Right atrium auricular region (tissue), 2 donors: Measurements from ENCODE around the gene PPM1N. TPM values are rescaled to one million over a fixed set of nuclear protein-coding genes. Genes with fewer than 3 reads are reported as not detected.

ENCODE experiments used
- DNase-seq: peaks from one replicate; pipeline ENCODE4 v3.0.0-alpha.2; 2019; ENCODE audit warnings: low spot score
- H3K27ac ChIP-seq, 2 donors: fragments of 200-600 bp; sonication (generic); 1 replicate in 1 of 2; 2 replicates in 1 of 2; pipeline ENCODE4 v1.5.1; 2016 to 2019
- H3K27me3 ChIP-seq, 2 donors: fragments of 200-600 bp; sonication (generic); one replicate each; pipeline versions ENCODE4 v1.5.1 to v1.6.0; 2017 to 2019
- H3K36me3 ChIP-seq: fragments of 200-600 bp; sonication (generic); one replicate; pipeline ENCODE4 v1.5.1; 2016
- H3K4me1 ChIP-seq, 2 donors: fragments of 200-600 bp; sonication (generic); one replicate each; pipeline versions ENCODE4 v1.5.1 to v1.6.0; 2017 to 2019
- H3K4me3 ChIP-seq, 2 donors: fragments of 200-600 bp; sonication (generic); 1 replicate in 1 of 2; 2 replicates in 1 of 2; pipeline ENCODE4 v1.5.1; 2017 to 2019; ENCODE audit warnings: mild to moderate bottlenecking in 1 of 2, moderate library complexity in 1 of 2
- H3K9me3 ChIP-seq, 2 donors: fragments of 200-600 bp; sonication (generic); one replicate each; pipeline ENCODE4 v1.5.1; 2019
- CTCF ChIP-seq, 2 donors: fragments of 200-600 bp; sonication (generic); IDR thresholded peaks; one replicate each; pipeline ENCODE4 v1.5.1; 2019; ENCODE audit warnings: antibody characterized with exemption in 2 of 2
- total RNA-seq, 2 donors: library from RNA; depleted of rRNA; stranded (reverse); fragments of >200 nt; gene quantifications; one replicate each; pipeline ENCODE4 v1.1.0, GENCODE V29; 2016

PPM1N gene
- total RNA-seq, 2 donors from 2014 or later: 1.8 TPM; not detected in 1

GRCh38 chr19:45524575-45525129 is 26.4 kb downstream of the PPM1N start:
- no peak for DNase-seq

GRCh38 chr19:45526143-45526542 is 27.9 kb downstream of the PPM1N start:
- Histone ChIP-seq H3K36me3 (peaks cover 51% of the 10 kb centered on the region), H3K9me3 (no peaks in the 10 kb centered on the region), H3K27ac (no peak overlapping the region), H3K27me3 (no peaks in the 10 kb centered on the region), H3K4me1 (peaks cover 0 to 24% of the 10 kb centered on the region in 2 donors), H3K4me3 (no peak overlapping the region)
- DNase-seq: peak; percentile 68
- TF ChIP-seq CTCF (IDR thresholded peaks at IDR 0.05): no peak

More at GRCh38 chr19:45524575-45525129, 26.4 kb downstream of the PPM1N start:
- H3K9me3 ChIP-seq: no peaks in the 10 kb centered on the region
- peaks cover 65% of the 10 kb centered on the region for H3K36me3 ChIP-seq
- peaks cover 0 to 24% of the 10 kb centered on the region in 2 donors for H3K4me1 ChIP-seq
- peak overlapping the region in 1 of 2 donors; percentile 36 for H3K27ac ChIP-seq
- no peak for TF ChIP-seq CTCF (IDR thresholded peaks at IDR 0.05)
- H3K27me3 ChIP-seq: no peaks in the 10 kb centered on the region
- no peak overlapping the region for H3K4me3 ChIP-seq

GRCh38 chr19:45526971-45527370 is 28.7 kb downstream of the PPM1N start:
- H3K27me3 ChIP-seq: no peaks in the 10 kb centered on the region
- no peaks in the 10 kb centered on the region for H3K9me3 ChIP-seq
- H3K4me3 ChIP-seq: no peak overlapping the region
- no peak for TF ChIP-seq CTCF (IDR thresholded peaks at IDR 0.05)
- peaks cover 0 to 24% of the 10 kb centered on the region in 2 donors for H3K4me1 ChIP-seq
- peaks cover 43% of the 10 kb centered on the region for H3K36me3 ChIP-seq
- no peak overlapping the region for H3K27ac ChIP-seq
- no peak for DNase-seq

GRCh38 chr19:45527731-45528130 is 29.5 kb downstream of the PPM1N start:
- Histone ChIP-seq H3K27ac (no peak overlapping the region), H3K27me3 (no peaks in the 10 kb centered on the region), H3K36me3 (peaks cover 35% of the 10 kb centered on the region), H3K9me3 (no peaks in the 10 kb centered on the region), H3K4me1 (peaks cover 0 to 24% of the 10 kb centered on the region in 2 donors), H3K4me3 (no peak overlapping the region)
- TF ChIP-seq CTCF (IDR thresholded peaks at IDR 0.05): no peak
- DNase-seq: no peak

GRCh38 chr19:45528149-45528743 is 30.0 kb downstream of the PPM1N start:
- peaks cover 0 to 24% of the 10 kb centered on the region in 2 donors for H3K4me1 ChIP-seq
- H3K36me3 ChIP-seq: peaks cover 33% of the 10 kb centered on the region
- no peak for DNase-seq
- no peak overlapping the region for H3K4me3 ChIP-seq
- no peaks in the 10 kb centered on the region for H3K27me3 ChIP-seq
- H3K27ac ChIP-seq: no peak overlapping the region
- H3K9me3 ChIP-seq: no peaks in the 10 kb centered on the region
- TF ChIP-seq CTCF (IDR thresholded peaks at IDR 0.05): no peak
